Caki2 (cell line): ENCODE measurements around the gene POLR2L. TPM values are rescaled to one million over a fixed set of nuclear protein-coding genes. Genes with fewer than 3 reads are reported as not detected.

Experiments
- DNase-seq: peaks from one replicate; pipeline ENCODE4 v3.0.0-alpha.2; 2015; ENCODE audit warnings: low read depth
- in situ Hi-C: cut with HindIII; loops from 2 replicates; pipeline ENCODE4 v1.10.0; 2016; ENCODE audit warnings: low sequenced_read_pairs, low pct_unique_long_range_greater_than_20kb, mixed read lengths
- total RNA-seq: library from RNA; depleted of rRNA; stranded (reverse); fragments of >200 nt; shearing (Covaris generic); gene quantifications from 2 replicates; pipeline ENCODE4 v1.2.3, GENCODE V29; 2014; ENCODE audit warnings: low replicate concordance; rRNA removed

The POLR2L gene
- total RNA-seq, 1 experiment from 2014 or later, result 103 TPM

DNA sequence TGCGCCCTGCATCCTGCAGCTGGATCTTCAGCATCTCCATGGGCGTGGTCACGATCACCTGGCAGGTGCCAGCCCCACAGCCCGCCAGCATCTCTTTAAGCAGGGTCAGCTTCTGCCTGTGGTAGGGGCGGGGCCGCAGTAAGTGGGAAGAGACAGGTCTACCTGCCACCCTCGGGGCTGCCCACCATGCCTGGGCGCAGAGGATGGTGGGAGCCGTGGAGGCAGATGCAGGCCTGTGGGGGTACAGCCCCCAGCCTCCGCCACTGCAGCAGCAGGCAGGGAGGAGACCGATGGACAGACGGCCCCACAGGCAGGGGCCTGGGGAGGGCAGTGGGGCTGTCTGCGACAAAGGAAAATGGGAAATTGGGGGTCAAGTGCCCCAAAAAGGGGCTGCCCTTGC lies 49.5 kb downstream of the POLR2L start:
- no peak for DNase-seq
- in situ Hi-C loops, result no loop called here

DNA sequence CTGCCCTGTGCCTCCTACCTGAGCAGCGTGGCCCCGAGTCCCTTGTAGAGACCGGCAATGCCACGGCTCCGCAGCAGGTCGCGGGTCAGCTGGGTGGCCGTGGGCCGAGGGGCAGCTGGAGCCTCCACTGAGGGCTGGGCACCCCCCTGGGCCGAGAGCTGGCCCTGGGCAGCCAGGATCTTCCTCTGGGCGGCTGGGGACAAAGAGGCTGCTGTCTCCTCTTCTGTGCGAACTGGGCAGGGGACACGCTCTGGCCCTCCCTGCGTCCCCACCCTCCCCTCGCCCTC lies 49.9 kb downstream of the POLR2L start:
- in situ Hi-C loops, result no loop called here
- DNase-seq, result no peak

DNA sequence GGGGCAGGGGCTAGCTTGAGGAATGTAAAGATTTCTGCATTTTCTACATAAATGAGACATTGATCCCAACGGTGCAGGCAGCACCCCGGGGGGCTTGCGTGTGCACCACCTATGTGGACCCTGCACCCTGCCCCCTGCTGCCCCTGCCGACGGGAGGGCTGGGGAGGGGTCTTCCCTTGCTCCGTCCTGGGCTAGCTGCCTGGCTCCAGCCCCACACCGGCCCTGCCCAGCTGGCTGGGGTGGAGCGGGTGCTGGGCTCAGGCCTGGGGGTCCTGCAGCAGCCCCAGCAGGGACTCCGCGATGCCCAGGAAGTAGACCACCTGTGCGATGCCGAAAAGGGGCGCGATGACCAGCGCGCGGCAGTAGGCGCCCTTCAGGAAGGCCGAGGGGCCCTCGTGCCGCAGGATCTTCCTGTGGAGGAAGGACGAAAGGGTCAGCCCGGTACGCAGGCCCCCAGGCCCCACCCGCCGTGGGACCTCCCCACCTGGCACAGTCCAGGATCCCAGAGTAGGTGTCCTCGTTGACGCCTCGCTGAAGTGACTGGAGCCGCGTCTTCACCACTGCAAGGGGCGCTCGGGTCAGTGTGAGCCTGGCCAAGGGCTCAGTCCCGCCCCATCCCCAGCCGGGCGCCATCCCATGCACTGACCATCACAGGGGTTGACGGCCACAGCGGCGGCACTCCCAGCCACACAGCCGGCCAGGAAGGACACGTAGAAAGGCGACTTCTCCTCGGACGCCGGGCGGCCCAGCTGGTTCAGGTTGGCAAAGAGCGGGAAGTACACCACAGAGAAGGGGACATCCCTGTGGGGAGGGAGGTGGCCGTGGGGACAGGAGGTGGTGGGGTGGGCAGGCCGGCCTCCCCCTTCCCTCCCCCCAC lies 50.4 kb downstream of the POLR2L start:
- in situ Hi-C loops, result no loop called here

GRCh38 chr11:790721-791564 lies 51.4 kb downstream of the POLR2L start:
- in situ Hi-C loops, result no loop called here
- peak; percentile 59 for DNase-seq

More for the DNA sequence above, 50.4 kb downstream of the POLR2L start:
- no peak for DNase-seq

DNA sequence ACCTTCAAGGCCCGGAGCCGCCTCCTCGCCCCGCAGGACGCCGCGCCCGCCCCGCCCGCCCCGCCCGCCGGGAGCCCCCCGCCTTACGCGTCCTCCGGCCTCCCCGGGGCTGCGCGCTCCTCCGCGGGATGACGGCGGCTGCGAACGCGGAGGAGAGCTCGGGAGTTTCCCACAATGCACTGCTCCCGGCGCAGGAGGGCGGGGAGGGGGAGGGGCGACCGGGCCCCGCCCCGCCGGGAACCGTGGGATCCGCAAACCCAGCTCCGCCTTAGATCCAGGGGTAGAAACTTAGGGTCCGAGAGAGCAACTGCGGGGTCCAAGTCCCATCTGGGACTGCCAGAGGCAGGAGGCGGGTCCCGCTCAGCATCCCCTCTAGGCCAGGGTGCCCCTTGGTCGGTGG lies 52.4 kb downstream of the POLR2L start, which contains the start of gene CEND1:
TSS of gene CEND1 (minus strand) at position 148 of the 400 bp plus-strand sequence. CDS start 1,514 bp downstream, outside the sequence.
- in situ Hi-C loops, result no loop called here
- no peak for DNase-seq

Other genes starting within 250 kb of the POLR2L start
- 12.5 and 23.2 TPM in 2 replicates for gene IRF7, start 226.6 kb downstream of the POLR2L start, total RNA-seq
- gene CDHR5, start 217.6 kb downstream of the POLR2L start, total RNA-seq, result not detected in 2 replicates
- gene SCT, start 215.3 kb downstream of the POLR2L start, total RNA-seq, result not detected in 2 replicates
- not detected in 2 replicates for gene DRD4, start 205.3 kb downstream of the POLR2L start, total RNA-seq
- gene DEAF1, start 147.3 kb downstream of the POLR2L start, total RNA-seq, result 37.8 and 52.4 TPM in 2 replicates
- gene TMEM80, start 146.7 kb downstream of the POLR2L start, total RNA-seq, result 6.3 and 15.6 TPM in 2 replicates
- 264 and 273 TPM in 2 replicates for gene EPS8L2, start 136.3 kb downstream of the POLR2L start, total RNA-seq
- 1,239 and 1,416 TPM in 2 replicates for gene TALDO1, start 95.1 kb downstream of the POLR2L start, total RNA-seq
- 27.5 and 45.0 TPM in 2 replicates for gene GATD1, start 65.0 kb downstream of the POLR2L start, total RNA-seq
- gene CEND1, start 52.4 kb downstream of the POLR2L start, total RNA-seq, result not detected in 2 replicates
- 12.5 and 13.6 TPM in 2 replicates for gene SLC25A22, start 44.2 kb downstream of the POLR2L start, total RNA-seq
- gene PIDD1, start 37.3 kb downstream of the POLR2L start, total RNA-seq, result 16.7 and 36.1 TPM in 2 replicates
- 302 and 318 TPM in 2 replicates for gene RPLP2, start 32.6 kb downstream of the POLR2L start, total RNA-seq
- 11.6 and 15.3 TPM in 2 replicates for gene PNPLA2, start 23.6 kb downstream of the POLR2L start, total RNA-seq
- 15.0 and 29.5 TPM in 2 replicates for gene CRACR2B, start 14.6 kb downstream of the POLR2L start, total RNA-seq
- gene CD151, start 9.6 kb downstream of the POLR2L start, total RNA-seq, result 873 and 905 TPM in 2 replicates
- 250 and 324 TPM in 2 replicates for gene TSPAN4, start 323 bp upstream of the POLR2L start, total RNA-seq
- 146 and 165 TPM in 2 replicates for gene CHID1, start 68.3 kb upstream of the POLR2L start, total RNA-seq
- 49.4 and 52.6 TPM in 2 replicates for gene AP2A2, start 83.3 kb upstream of the POLR2L start, total RNA-seq
- not detected in 2 replicates for gene MUC6, start 194.2 kb upstream of the POLR2L start, total RNA-seq
- not detected in 2 replicates for gene MUC2, start 232.3 kb upstream of the POLR2L start, total RNA-seq